GM10847 (cell line): ENCODE data around the gene NR3C2.

Experiments
- POLR2A ChIP-seq: IDR thresholded peaks from 2 replicates; pipeline ENCODE4 v1.6.1; 2011; ENCODE audit not compliant: insufficient read length; ENCODE audit errors: extremely low read depth

Gene NR3C2

DNA sequence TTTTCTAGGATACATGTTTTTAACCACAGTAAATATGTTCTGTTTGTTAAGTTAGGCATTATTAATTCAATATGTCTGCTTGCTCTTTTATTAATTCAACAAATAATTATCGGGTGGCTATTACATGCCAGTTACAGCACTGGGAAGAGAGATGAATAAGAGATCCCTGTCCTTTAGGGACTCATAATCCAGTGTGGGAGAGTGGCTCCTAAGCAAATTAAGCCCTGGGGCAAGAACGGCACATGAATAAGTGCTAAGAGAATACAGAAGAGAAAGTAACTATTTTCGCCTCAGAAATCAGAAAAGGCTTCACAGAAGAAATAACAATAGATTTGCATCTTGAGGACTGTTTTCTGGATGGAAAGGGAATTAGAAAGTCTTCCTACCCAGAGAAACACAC is 236.7 kb downstream of the NR3C2 start:
- no peak for TF ChIP-seq POLR2A

DNA sequence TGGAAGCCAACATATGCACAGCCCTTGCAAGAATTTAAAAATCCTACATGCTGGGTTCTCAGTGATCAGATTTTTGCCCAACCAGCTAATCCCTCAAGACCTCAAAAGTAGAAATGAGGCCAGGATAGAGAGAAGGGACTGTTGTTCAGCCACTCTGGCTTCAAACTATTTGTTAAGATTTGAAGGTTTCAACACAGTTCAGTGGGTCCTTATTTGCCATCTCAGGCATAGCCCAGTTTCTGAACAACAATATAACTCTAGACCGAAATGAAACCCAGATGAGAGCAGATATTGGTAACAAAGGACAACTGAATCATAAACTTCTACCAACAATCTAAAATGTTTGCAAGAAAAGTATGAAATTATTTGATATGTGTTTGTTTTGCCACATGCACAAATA is 237.3 kb downstream of the NR3C2 start:
- no peak for TF ChIP-seq POLR2A

DNA sequence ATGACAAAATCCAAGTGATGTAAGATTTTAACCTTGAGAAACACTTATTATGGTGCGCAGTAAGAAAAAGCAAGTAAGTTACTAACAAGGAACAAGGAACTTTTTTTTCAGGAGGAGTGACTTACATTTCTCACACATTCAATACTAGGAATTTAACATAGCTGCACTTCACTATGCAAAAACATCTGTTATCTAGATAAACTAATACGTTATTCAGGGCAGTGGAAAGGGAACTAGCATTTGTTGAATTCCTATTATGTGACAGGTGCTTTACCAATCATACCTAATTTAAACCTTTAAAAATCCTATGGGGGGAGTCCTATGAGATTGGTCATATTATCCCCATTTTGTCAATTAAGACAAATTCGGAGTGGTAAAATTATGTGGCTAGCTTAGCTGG is 238.0 kb downstream of the NR3C2 start:
- no peak for TF ChIP-seq POLR2A

DNA sequence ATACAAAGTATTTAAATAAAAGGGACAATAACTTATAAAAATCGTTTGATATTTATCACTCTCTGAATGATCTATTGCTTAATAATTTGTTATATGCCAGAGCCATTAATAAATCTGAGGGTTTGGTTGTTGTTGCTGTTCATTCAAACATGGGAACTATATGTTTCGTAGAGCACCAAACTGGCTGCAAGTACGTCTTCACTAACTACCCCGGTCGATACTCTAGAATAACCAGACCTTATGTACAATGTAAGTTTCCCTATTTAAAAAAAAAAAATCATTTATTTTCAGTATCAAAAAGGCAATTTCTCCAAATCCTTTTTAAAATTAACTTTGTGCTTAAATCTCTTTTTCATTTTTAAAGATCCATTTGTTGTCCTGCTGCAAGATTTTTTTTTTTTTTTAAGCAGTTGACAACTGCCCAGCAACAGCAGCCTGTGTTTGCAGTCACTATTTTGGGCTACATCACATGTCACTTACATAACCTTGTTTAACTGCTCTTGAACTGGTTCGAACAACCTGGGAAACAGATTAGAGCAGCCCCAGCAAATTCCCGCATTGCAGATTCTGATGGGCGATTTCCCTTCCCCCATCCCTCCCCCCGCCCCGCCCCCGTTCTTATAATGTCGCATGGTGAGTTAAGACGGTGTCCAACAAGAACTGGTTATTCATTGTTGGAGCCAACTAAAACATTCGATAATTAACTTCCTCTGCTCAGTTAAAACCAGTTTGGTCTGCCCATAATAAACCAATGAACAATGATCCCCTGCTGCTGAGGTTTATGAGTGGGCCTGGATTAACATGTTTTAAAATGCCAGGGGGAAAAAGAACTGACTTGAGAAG is 238.9 kb downstream of the NR3C2 start:
- TF ChIP-seq POLR2A: no peak

DNA sequence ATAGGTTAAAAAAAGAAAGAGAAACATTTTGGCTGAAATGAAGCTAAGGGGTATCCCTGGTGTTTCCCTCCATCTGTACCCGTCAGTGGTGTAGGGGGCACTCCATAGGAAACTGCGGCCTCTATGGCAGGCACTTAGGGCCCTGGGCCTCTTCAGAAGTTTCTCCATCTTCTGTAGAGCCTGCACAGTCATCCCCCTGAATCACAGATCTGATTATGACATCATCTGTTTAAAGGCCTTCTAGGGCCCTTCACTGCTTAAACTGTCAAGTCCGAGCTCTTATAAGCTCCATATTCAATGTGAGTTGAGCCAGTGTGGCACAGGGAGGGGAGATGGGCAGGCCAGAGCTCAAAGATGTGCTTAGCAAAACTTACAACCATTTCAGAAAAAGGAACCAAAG is 241.3 kb downstream of the NR3C2 start:
- no peak for TF ChIP-seq POLR2A

DNA sequence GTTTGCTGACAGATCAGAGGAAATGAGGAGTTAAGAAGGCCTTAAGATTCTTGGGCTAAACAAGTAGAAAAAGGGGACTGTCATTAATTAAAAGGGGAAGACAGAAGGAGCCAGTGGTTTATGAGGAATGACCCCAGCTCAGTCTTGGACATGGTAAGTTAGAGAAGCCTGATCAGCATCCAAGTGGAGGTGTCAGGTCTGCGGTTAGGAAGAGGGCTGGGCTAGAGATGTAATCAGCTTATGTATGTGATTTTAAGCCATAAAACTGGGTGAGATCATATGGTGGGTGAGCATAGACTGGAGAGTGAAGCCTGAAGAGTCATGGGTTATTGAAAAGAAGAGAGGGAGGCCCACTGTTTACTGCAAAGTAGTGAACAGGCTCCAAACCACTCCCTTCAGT is 246.1 kb downstream of the NR3C2 start:
- no peak for TF ChIP-seq POLR2A

DNA sequence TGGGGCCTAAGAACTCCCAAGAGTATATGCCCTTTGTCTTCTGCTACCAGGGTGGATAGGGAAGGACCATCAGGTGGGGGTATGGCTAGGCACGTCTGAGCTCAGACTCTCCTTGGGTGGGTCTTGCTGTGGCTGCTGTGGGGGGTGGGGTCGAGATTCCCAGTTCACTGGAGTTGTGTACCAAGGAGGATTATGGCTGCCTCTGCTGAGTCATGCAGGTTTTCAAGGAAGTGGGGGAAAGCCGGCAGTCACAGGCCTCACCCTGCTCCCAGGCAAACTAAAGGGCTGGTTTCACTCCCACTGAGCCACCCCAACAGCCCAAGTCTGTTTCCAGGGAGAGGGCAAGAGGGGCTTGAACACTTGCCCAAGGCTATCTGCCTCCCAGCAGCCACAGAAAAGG is 249.7 kb downstream of the NR3C2 start:
- TF ChIP-seq POLR2A: no peak

DNA sequence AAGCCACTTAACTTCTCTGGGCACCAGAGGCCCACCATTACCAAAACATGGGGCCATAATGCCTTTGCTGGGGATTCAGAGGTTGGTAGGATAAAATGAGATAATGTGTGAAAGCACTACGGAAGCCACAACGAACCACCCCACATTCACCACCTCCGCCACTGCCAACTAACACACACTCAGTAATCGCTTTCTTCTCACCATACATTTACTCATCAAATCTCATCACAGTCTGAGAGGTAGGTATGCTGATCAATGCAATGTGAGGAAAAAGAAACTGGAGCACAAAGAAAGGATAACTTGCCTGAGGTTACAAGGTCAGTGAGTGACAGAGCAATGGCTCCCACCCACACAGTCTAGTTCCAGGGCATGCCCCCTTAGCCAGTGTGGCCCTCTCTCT is 257.3 kb downstream of the NR3C2 start:
- TF ChIP-seq POLR2A: no peak

DNA sequence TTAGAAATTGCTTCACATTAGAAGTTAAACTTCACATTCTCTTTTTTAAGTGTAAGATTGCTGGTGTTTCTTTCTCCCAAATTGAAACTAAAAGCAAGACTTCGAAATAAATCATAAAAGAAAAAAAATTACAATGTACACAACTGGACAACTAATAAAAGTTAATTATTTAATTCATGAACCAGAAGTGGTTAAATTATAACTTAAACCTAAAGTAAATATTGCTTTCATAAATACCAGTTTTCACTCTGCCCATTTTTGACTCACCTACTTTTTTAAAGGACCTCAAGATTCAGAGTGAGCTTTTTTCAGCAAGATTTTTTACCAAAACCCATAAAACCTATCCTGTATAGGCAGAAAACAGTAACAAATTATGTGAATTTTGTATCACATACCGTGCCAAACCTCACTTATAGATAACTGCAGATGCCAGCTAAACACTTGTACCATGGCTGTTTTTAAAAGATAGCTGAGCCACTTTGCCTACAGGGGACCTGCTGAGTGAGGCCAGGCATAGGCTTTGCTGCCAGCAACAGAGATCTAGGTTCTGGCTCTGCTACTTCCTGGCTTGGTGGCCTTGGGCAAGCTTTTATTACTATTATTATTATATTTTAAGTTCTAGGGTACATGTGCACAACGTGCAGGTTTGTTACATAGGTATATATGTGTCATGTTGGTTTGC is 259.8 kb downstream of the NR3C2 start:
- TF ChIP-seq POLR2A: no peak

DNA sequence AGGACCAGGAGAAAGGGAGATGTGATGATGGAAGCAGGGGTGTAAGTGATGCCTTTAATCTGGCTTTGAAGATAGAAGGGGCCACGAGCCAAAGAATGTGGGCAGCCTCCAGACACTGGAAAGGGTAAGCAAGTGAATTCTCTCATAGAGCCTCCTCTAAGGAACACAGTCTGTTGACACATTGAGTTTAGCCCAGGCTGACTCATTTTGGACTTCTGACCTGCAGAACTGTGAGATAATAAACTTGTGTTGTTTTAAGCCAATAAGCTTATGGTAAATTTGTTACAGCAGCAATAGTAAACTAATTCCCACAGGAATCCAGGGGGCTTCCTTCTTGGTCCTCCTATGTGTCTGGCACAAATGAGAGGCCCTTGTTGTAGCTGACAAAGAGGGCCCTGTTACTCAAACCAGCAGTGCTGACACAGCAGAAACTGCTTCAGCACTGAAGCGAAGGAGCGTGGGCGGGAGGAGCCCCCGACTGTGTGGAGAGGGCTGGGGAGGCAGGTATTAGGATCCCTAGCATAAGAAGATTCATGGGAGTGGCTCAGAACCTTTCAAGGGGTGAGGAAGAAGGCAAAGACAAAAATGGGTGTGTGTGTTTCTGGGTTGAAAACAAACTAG is 268.7 kb downstream of the NR3C2 start:
- TF ChIP-seq POLR2A: no peak

DNA sequence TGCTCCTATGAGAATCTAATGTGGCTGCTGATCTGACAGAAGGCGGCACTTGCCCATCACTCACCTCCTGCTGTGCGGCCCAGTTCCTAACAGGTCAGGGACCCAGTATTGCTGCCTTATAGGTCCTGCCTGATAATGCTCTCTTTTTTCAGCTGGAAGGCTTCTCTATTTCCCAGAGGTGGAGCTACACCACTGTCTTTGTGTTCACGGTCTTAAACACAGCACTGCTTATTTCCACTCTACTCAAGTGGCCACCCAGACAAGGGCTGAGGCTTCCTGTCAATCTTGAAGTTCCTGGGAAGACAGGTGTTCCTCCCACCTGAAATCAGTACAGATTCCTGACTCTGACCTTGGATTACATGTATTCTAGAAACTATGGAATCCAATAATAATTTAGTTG is 270.6 kb downstream of the NR3C2 start:
- no peak for TF ChIP-seq POLR2A

DNA sequence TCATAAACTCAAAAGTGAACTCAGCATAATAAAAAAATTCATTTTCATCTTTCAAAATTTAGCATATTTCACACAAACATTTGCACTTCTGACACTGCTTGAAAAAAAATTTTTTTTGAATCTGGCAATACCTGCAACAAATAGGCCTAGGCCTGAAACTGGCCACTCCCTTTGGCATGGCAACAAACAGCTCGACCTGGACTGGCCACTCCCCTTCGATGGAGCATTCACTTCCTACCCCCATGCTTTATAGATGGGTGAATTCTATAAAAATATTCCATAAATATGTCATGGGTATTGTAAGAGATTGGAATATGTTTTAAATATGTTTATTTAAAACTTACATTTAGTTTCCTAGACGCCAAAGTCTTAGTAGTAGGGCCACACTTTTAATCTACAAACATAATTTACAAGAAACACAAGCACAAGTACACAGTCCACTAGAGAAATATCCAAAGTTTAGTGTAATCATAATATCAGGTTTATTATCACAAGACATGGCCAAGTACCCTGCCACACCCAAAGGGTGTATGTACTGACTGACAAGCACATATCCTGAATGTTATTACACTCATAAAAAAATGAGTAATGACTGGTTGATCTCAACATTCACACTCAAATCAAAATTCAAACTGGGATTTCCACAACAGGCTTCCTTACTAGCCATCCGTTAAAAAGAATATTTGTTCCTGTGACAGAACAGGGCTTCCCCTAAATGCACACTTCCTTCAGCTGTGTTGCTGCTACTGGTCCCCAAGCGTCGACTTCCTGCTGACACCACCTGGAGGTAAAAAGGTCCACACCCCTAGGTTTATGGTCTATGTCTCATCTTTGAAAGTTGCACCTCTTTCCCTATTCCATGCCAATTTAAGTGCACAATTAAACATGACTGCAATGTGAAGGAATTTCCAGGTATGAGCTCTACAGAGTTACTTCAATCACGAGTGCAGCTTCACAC is 271.5 kb downstream of the NR3C2 start:
- TF ChIP-seq POLR2A: no peak

DNA sequence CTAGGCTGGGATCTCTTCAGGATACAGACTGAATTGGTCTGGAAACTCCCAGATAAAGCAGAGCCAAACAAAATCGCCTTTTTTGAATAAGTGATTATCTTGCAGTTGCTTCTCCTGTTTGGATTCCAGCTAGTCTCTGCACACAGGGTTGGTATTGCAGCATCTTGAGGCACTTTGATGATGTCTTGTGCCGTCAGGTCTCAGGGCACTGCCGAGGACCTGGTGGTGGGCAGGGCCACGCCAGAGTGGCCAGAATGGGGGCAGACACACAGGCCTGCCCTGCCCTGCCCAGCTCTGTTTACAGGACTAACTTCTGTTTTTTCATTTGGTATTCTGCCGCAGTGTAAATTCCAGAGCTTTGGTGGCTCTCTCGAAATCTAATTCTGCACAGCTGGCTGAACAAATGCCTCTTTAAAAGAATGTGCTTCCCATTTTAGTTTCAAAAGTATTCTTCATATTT is 276.1 kb downstream of the NR3C2 start:
- no peak for TF ChIP-seq POLR2A

DNA sequence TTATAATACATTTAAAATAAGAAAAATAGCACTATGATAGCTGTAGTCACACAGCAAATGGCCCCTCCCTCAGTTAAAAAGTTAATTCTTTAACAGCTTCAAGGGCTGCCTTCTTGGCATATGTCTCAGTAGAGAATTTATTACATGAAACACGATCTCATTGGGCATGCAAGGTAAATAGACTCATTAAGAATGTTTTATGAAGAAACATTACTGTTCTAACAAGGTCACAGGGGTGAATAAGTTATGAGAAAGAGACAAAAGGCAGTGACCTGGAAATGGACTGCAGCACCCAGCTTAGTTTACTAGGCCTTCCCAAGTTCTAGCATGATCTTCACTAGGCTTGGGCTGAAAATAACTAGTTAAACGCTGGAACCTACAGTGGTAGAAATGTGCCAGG is 277.7 kb downstream of the NR3C2 start:
- no peak for TF ChIP-seq POLR2A

DNA sequence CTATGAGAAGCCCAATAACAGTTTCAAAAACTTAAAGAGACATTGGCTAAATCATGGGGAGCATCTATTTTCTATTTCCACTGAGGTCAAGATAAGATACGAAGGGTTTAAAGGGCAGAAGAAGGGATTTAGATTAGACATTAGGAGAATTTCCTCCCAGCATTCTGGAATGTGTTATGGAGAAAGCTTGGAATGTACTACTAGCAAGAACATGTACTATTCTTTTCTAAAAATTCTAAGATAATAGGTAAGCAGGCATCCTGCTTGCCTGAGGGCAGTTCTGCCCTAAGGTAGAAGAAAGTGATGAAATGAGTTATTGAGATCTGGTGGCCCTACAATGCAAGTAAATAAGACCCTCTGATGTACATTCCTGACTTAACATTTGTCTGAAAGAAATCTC is 279.2 kb downstream of the NR3C2 start:
- TF ChIP-seq POLR2A: no peak
